GM12878 (cell line): Measurements from ENCODE around the gene ARL4D. TPM values are rescaled to one million over a fixed set of nuclear protein-coding genes. Genes with fewer than 3 reads are reported as not detected.

Source experiments
- CHD4 ChIP-seq: fragments of 200-600 bp; sonication (generic); IDR thresholded peaks from 2 replicates; pipeline ENCODE4 v1.6.1; 2016; ENCODE audit warnings: mild to moderate bottlenecking
- E2F4 ChIP-seq: IDR thresholded peaks from 2 replicates; pipeline ENCODE4 v1.6.1; 2012; ENCODE audit warnings: low read depth, low read length, improper control_type of control experiment
- E4F1 ChIP-seq: fragments of 450-650 bp; IDR thresholded peaks from 2 replicates; pipeline ENCODE4 v1.6.1; 2018; ENCODE audit warnings: borderline replicate concordance, mild to moderate bottlenecking; ENCODE audit not compliant: partially characterized antibody
- EP300 ChIP-seq, 2 experiments: fragments of 150-350 bp in 1 of 2; IDR thresholded peaks; 2 replicates each; pipeline ENCODE4 v1.6.1; 2011 to 2012; ENCODE audit warnings: low read depth in 2 of 2, low read length in 2 of 2, borderline replicate concordance in 1 of 2, improper control_type of control experiment in 1 of 2, inconsistent platforms in 1 of 2; ENCODE audit not compliant: control insufficient read depth in 1 of 2
- EZH2 ChIP-seq: IDR thresholded peaks from 2 replicates; pipeline ENCODE4 v1.6.1; 2012; ENCODE audit warnings: low read depth, mild to moderate bottlenecking, control low read depth, inconsistent platforms, low read length, borderline replicate concordance; ENCODE audit not compliant: control insufficient read depth
- HCFC1 ChIP-seq: fragments of 150-350 bp; IDR thresholded peaks from 2 replicates; pipeline ENCODE4 v1.6.1; 2014; ENCODE audit warnings: low read length
- JUND ChIP-seq: IDR thresholded peaks from 2 replicates; pipeline ENCODE4 v1.6.1; 2012; ENCODE audit warnings: low read depth, mild to moderate bottlenecking, low read length, improper control_type of control experiment, moderate library complexity
- MLLT1 ChIP-seq: fragments of 450-650 bp; IDR thresholded peaks from 2 replicates; pipeline ENCODE4 v1.6.1; 2016; ENCODE audit warnings: mild to moderate bottlenecking
- NFIC ChIP-seq: IDR thresholded peaks from 2 replicates; pipeline ENCODE4 v1.6.1; 2012; ENCODE audit warnings: low read depth, mild to moderate bottlenecking, inconsistent platforms, low read length, moderate library complexity
- PBX3 ChIP-seq: IDR thresholded peaks from 2 replicates; pipeline ENCODE4 v1.6.1; 2011; ENCODE audit warnings: mild to moderate bottlenecking, low read depth, low read length, moderate library complexity; ENCODE audit not compliant: insufficient replicate concordance
- PKNOX1 ChIP-seq: fragments of 450-650 bp; IDR thresholded peaks from 2 replicates; pipeline ENCODE4 v1.6.1; 2016; ENCODE audit warnings: mild to moderate bottlenecking
- PML ChIP-seq: IDR thresholded peaks from 2 replicates; pipeline ENCODE4 v1.6.1; 2012; ENCODE audit warnings: low read length, inconsistent platforms
- RAD51 ChIP-seq: fragments of 450-650 bp; IDR thresholded peaks from 2 replicates; pipeline ENCODE4 v1.6.1; 2016; ENCODE audit warnings: moderate library complexity, mild to moderate bottlenecking, inconsistent platforms
- RB1 ChIP-seq: fragments of 450-650 bp; formaldehyde crosslinking; IDR thresholded peaks from 2 replicates; pipeline ENCODE4 v1.6.1; 2017; ENCODE audit warnings: mild to moderate bottlenecking, borderline replicate concordance
- RCOR1 ChIP-seq: conservative IDR thresholded peaks from 2 replicates; pipeline ENCODE4 v1.6.1; 2012; ENCODE audit warnings: low read depth, low read length, improper control_type of control experiment
- SIX5 ChIP-seq: IDR thresholded peaks from 2 replicates; pipeline ENCODE4 v1.6.1; 2011; ENCODE audit warnings: mild to moderate bottlenecking, low read depth, low read length, moderate library complexity; ENCODE audit not compliant: severe bottlenecking
- USF2 ChIP-seq: IDR thresholded peaks from 2 replicates; pipeline ENCODE4 v1.6.1; 2011; ENCODE audit warnings: low read depth, low read length, improper control_type of control experiment, borderline replicate concordance
- WRNIP1 ChIP-seq: IDR thresholded peaks from 2 replicates; pipeline ENCODE4 v1.6.1; 2011; ENCODE audit warnings: low read depth, low read length, improper control_type of control experiment, borderline replicate concordance
- ZNF384 ChIP-seq: IDR thresholded peaks from 2 replicates; pipeline ENCODE4 v1.6.1; 2012; ENCODE audit warnings: low read depth, mild to moderate bottlenecking, low read length, improper control_type of control experiment, borderline replicate concordance
- polyA plus RNA-seq, 11 experiments: library from polyadenylated mRNA; depleted of rRNA in 4 of 11; unstranded in 6 of 11; stranded (reverse) in 5 of 11; fragments of >200 nt; fragmentation: Nextera tagmentation in 4 of 11; fragmentation: Illumina TruSeq in 1 of 11; extraction: Ambion mirVana in 4 of 11; extraction: Trizol in 1 of 11; gene quantifications; 1 replicate in 1 of 11; 2 replicates in 10 of 11; pipeline versions ENCODE4 v1.2.1 to v1.2.3, GENCODE V29; 2011 to 2016; ENCODE audit warnings: inconsistent platforms in 2 of 11, missing spikeins in 2 of 11, low read depth in 1 of 11
- total RNA-seq, 4 experiments: library from RNA; depleted of rRNA in 3 of 4; stranded (reverse); fragments of >200 nt in 3 of 4; fragmentation: Illumina TruSeq in 1 of 4; extraction: Trizol in 1 of 4; gene quantifications; 2 replicates each; pipeline versions ENCODE4 v1.2.1 to v1.2.3, GENCODE V29; 2013 to 2021

ARL4D gene
- total and polyA plus RNA-seq, 10 of the 15 experiments (the other 5 are each of a cell fraction or from before 2014, with no cell fraction given), result 0.10 to 1.5 (median 0.75) TPM

GRCh38 chr17:43367737-43368242 lies 31.0 kb upstream of the ARL4D start (continued):
- TF ChIP-seq MLLT1 (peak; percentile 88), USF2 (no peak), EP300 (IDR thresholded peaks at IDR 0.05; ENCODE audit: borderline replicate concordance in 1 of 2, control insufficient read depth in 1 of 2, low read depth in 2 of 2, low read length in 2 of 2) (no peak), E2F4 (no peak), ZNF384 (peak; percentile 65; the same call in 1 of the 2 replicates), SIX5 (no peak), WRNIP1 (no peak), PKNOX1 (peak; percentile 52), PBX3 (peak; percentile 63), E4F1 (no peak), RCOR1 (no peak), PML (peak; percentile 100), NFIC (peak; percentile 97), CHD4 (no peak), RAD51 (0 out of 2 replicates have a peak, but pooled peaks have one; percentile 53), JUND (no peak), RB1 (peak; percentile 76; the same call in 1 of the 2 replicates), HCFC1 (peak; percentile 62; the same call in 1 of the 2 replicates), EZH2 (no peak)
